CD14-positive monocyte (primary cell): ENCODE data around the gene CACNB1. TPM values are rescaled to one million over a fixed set of nuclear protein-coding genes. Genes with fewer than 3 reads are reported as not detected.

Source experiments
- DNase-seq, 3 donors: peaks; one replicate each; pipeline ENCODE4 v3.0.0-alpha.2; 2011 to 2022
- H2AFZ ChIP-seq: 2 replicates; pipeline ENCODE4 v1.6.0; 2012; ENCODE audit warnings: mild to moderate bottlenecking, low read depth, low read length, inconsistent platforms; ENCODE audit not compliant: insufficient read depth, poor library complexity, severe bottlenecking
- H3K27ac ChIP-seq, 2 donors: 1 replicate in 1 of 2; 2 replicates in 1 of 2; pipeline ENCODE4 v1.5.1; 2012 to 2013; ENCODE audit warnings: low read length in 2 of 2, control low read depth in 1 of 2, inconsistent platforms in 1 of 2, low read depth in 1 of 2, mild to moderate bottlenecking in 1 of 2
- H3K27me3 ChIP-seq, 2 donors: one replicate each; pipeline versions ENCODE4 v1.6.0 to v1.6.1; 2011 to 2013; ENCODE audit warnings: low read length in 2 of 2; ENCODE audit not compliant: control insufficient read depth in 2 of 2, insufficient read depth in 2 of 2
- H3K36me3 ChIP-seq, 2 donors: replicated peaks in 1 of 2; 1 replicate in 1 of 2; 2 replicates in 1 of 2; pipeline versions ENCODE4 v1.5.1 to v1.6.1; 2012 to 2013; ENCODE audit warnings: low read length in 2 of 2, control low read depth in 1 of 2, inconsistent platforms in 1 of 2, mild to moderate bottlenecking in 1 of 2; ENCODE audit not compliant: insufficient read depth in 2 of 2, control insufficient read depth in 1 of 2
- H3K4me1 ChIP-seq, 2 donors: 1 replicate in 1 of 2; 2 replicates in 1 of 2; pipeline versions ENCODE4 v1.5.1 to v1.6.1; 2012 to 2013; ENCODE audit warnings: low read length in 2 of 2, control low read depth in 1 of 2, inconsistent platforms in 1 of 2, mild to moderate bottlenecking in 1 of 2, moderate library complexity in 1 of 2; ENCODE audit not compliant: insufficient read depth in 2 of 2, control insufficient read depth in 1 of 2
- H3K4me2 ChIP-seq: replicated peaks from 2 replicates; pipeline ENCODE3; 2012; ENCODE audit warnings: low read length, moderate library complexity, mild to moderate bottlenecking; ENCODE audit not compliant: poor library complexity, severe bottlenecking; ENCODE audit errors: extremely low read depth
- H3K4me3 ChIP-seq, 3 experiments: fragments of 200-600 bp in 1 of 3; sonication (generic) in 1 of 3; replicated peaks in 1 of 3; 1 replicate in 2 of 3; 2 replicates in 1 of 3; pipeline ENCODE4 v1.5.1; 2011 to 2013; ENCODE audit warnings: low read length in 3 of 3, mild to moderate bottlenecking in 3 of 3, control low read depth in 2 of 3, low read depth in 2 of 3, inconsistent platforms in 1 of 3, moderate library complexity in 1 of 3
- H3K79me2 ChIP-seq: 2 replicates; pipeline ENCODE4 v1.6.0; 2012; ENCODE audit warnings: mild to moderate bottlenecking, control low read depth, inconsistent platforms, low read length, moderate library complexity; ENCODE audit not compliant: insufficient read depth
- H3K9ac ChIP-seq: 2 replicates; pipeline ENCODE4 v1.6.0; 2017; ENCODE audit warnings: low read length, mild to moderate bottlenecking; ENCODE audit not compliant: insufficient read depth, poor library complexity, severe bottlenecking
- H3K9me3 ChIP-seq, 2 donors: replicated peaks in 1 of 2; 1 replicate in 1 of 2; 2 replicates in 1 of 2; pipeline versions ENCODE4 v1.5.1 to v1.6.1; 2012 to 2013; ENCODE audit warnings: low read length in 2 of 2, control low read depth in 1 of 2; ENCODE audit not compliant: control insufficient read depth in 1 of 2, insufficient read depth in 1 of 2
- H4K20me1 ChIP-seq: 2 replicates; pipeline ENCODE4 v1.6.0; 2012; ENCODE audit warnings: mild to moderate bottlenecking, low read length, control low read depth, moderate library complexity; ENCODE audit not compliant: insufficient read depth
- H3K27ac Mint-ChIP-seq, 7 donors: one replicate each; pipeline ENCODE4 v1.8.0; 2020; ENCODE audit warnings: mild to moderate bottlenecking in 7 of 7, mixed read lengths in 7 of 7, moderate library complexity in 6 of 7, inconsistent platforms in 2 of 7
- H3K27me3 Mint-ChIP-seq, 3 donors: one replicate each; pipeline ENCODE4 v1.8.0; 2021 to 2022; ENCODE audit warnings: low read depth in 3 of 3, mild to moderate bottlenecking in 3 of 3, mixed read lengths in 3 of 3, moderate library complexity in 3 of 3, inconsistent platforms in 1 of 3
- H3K36me3 Mint-ChIP-seq, 2 donors: one replicate each; pipeline ENCODE4 v1.8.0; 2020; ENCODE audit warnings: mixed read lengths in 2 of 2, inconsistent platforms in 1 of 2, mild to moderate bottlenecking in 1 of 2
- H3K4me1 Mint-ChIP-seq: one replicate; pipeline ENCODE4 v1.8.0; 2020; ENCODE audit warnings: mild to moderate bottlenecking, mixed read lengths
- H3K4me3 Mint-ChIP-seq, 2 donors: one replicate each; pipeline ENCODE4 v1.8.0; 2020; ENCODE audit warnings: mild to moderate bottlenecking in 2 of 2, mixed read lengths in 2 of 2, moderate library complexity in 1 of 2
- H3K9me3 Mint-ChIP-seq, 7 donors: one replicate each; pipeline ENCODE4 v1.8.0; 2020 to 2022; ENCODE audit warnings: mixed read lengths in 7 of 7, mild to moderate bottlenecking in 6 of 7, moderate library complexity in 6 of 7, inconsistent platforms in 2 of 7
- CTCF ChIP-seq: fragments of 200-600 bp; IDR thresholded peaks from one replicate; pipeline ENCODE4 v1.8.0; 2022; ENCODE audit warnings: antibody characterized with exemption, mild to moderate bottlenecking
- WGBS: methylation state at CpG from one replicate; pipeline ENCODE4 v1.1.5; 2013; ENCODE audit warnings: missing lambda C conversion rate; ENCODE audit not compliant: insufficient coverage; 5-methylcytosine and 5-hydroxymethylcytosine counted together
- intact Hi-C, 2 donors: fragments of 100-400 bp; cut with micrococcal nuclease; formaldehyde crosslinking; loops; one replicate each; pipeline versions ENCODE4 v1.15.0 to v1.15.1; 2023
- polyA plus RNA-seq, 3 donors: library from polyadenylated mRNA; depleted of rRNA in 1 of 3; unstranded in 2 of 3; stranded (reverse) in 1 of 3; fragments of 300-500 nt in 2 of 3; fragments of >200 nt in 1 of 3; fragmentation: Illumina TruSeq in 2 of 3; gene quantifications; 1 replicate in 2 of 3; 2 replicates in 1 of 3; pipeline ENCODE4 v1.2.3, GENCODE V29; 2012 to 2021

Gene CACNB1
- polyA plus RNA-seq, 3 donors, result 0.13 to 22.1 (median 0.31) TPM

GRCh38 chr17:39165841-39166349 is 31.6 kb downstream of the CACNB1 start, which contains the start of gene ARL5C:
Gene ARL5C (minus strand): TSS chr17:39166161. CDS start chr17:39165760, 401 bp downstream.
- H3K79me2 ChIP-seq, result peaks cover 14% of the 10 kb centered on the region
- H4K20me1 ChIP-seq, result no peaks in the 10 kb centered on the region
- peak in 1 of 3 donors; percentile 46 for DNase-seq
- peak within 1 kb of the TSS; percentile 56 to 92 (median 72) for H3K4me3 ChIP-seq
- Mint-ChIP-seq H3K27me3 (peaks cover 0 to 3% (median 3%) of the 10 kb centered on the region in 3 donors), H3K27ac (peak within 1 kb of the TSS; percentile 46 to 88 (median 77)), H3K4me1 (peaks cover 71% of the 10 kb centered on the region), H3K9me3 (peaks cover 0 to 7% (median 3%) of the 10 kb centered on the region in 7 donors), H3K4me3 (peak within 1 kb of the TSS; percentile 98 to 99), H3K36me3 (no peaks in the 10 kb centered on the region)
- H3K9ac ChIP-seq, result peak within 1 kb of the TSS; percentile 58
- H3K4me1 ChIP-seq, result peaks cover 60 to 75% of the 10 kb centered on the region in 2 donors
- no peak for TF ChIP-seq CTCF
- no peaks in the 10 kb centered on the region for H3K36me3 ChIP-seq
- intact Hi-C loops, result loop anchor here (2.0 to 10.0 kb wide), 4 partner anchors 31 to 179 kb away; partner anchors contain the start of gene CACNB1 (in 1 of the 2)
- no peaks in the 10 kb centered on the region for H3K9me3 ChIP-seq
- no peaks in the 10 kb centered on the region for H3K27me3 ChIP-seq
- H3K4me2 ChIP-seq, result peak within 1 kb of the TSS; percentile 85
- WGBS, result 23% methylated on average over 11 of the region's 17 CpGs
- peak within 1 kb of the TSS; percentile 96 for H2AFZ ChIP-seq
- H3K27ac ChIP-seq, result peak within 1 kb of the TSS; percentile 3 to 46

- peak overlapping the region; percentile 98 to 99 for H3K4me3 Mint-ChIP-seq
- H2AFZ ChIP-seq, result peak overlapping the region; percentile 96
- H4K20me1 ChIP-seq, result no peaks in the 10 kb centered on the region
- H3K36me3 ChIP-seq, result no peaks in the 10 kb centered on the region
- peaks cover 0 to 7% (median 3%) of the 10 kb centered on the region in 7 donors for H3K9me3 Mint-ChIP-seq
- H3K4me3 ChIP-seq, result peak overlapping the region; percentile 56 to 92 (median 72)
- peaks cover 14% of the 10 kb centered on the region for H3K79me2 ChIP-seq
- H3K9me3 ChIP-seq, result no peaks in the 10 kb centered on the region
- H3K27ac ChIP-seq, result peak overlapping the region; percentile 3 to 46
- peaks cover 0 to 3% (median 2%) of the 10 kb centered on the region in 3 donors for H3K27me3 Mint-ChIP-seq
- 5% methylated on average over 49 of the region's 51 CpGs for WGBS
- H3K4me1 Mint-ChIP-seq, result peaks cover 71% of the 10 kb centered on the region
- peak overlapping the region; percentile 58 for H3K9ac ChIP-seq
- no peaks in the 10 kb centered on the region for H3K27me3 ChIP-seq
- H3K4me1 ChIP-seq, result peaks cover 65 to 77% of the 10 kb centered on the region in 2 donors
- no peaks in the 10 kb centered on the region for H3K36me3 Mint-ChIP-seq
- no peak for DNase-seq
- peak overlapping the region; percentile 85 for H3K4me2 ChIP-seq
- peak overlapping the region; percentile 46 to 88 (median 77) for H3K27ac Mint-ChIP-seq
- TF ChIP-seq CTCF, result no peak
- intact Hi-C loops, result loop anchor here (2.0 to 10.0 kb wide), 4 partner anchors 31 to 178 kb away; partner anchors contain the start of gene CACNB1 (in 1 of the 2)
Observed at GRCh38 chr17:39165178-39165840, 32.2 kb downstream of the CACNB1 start.
